ENCODE results near the gene ESR2.

DNA sequence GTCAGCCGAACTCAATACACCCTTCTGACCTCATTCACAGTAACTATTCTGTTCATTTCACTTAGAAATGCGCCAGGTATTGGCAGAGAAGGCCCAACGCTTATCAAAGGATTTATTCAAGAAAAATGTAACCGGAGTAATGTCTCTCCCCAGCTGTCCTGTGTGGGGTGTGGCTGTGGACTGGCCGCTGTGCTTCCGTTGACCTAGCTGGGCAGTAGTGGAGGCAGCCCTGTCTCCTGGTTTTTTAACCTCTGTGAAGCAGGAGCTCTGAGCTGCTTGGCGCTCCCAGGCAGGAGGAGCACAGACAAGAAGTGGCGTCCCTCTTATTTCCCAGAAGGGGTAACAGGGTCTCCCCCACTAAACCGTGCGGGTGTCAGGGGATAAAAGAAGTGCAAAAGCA lies 85.2 kb downstream of the ESR2 start:
- no peak for TF ChIP-seq POLR2AphosphoS5 (IDR thresholded peaks at IDR 0.05; ENCODE audit: low read depth, low read length)
- no peak for TF ChIP-seq HDAC2 (IDR thresholded peaks at IDR 0.05; ENCODE audit: borderline replicate concordance in 1 of 2, low read depth in 2 of 2, low read length in 2 of 2)
- no peak for TF ChIP-seq EGR1 (IDR thresholded peaks at IDR 0.05; ENCODE audit: borderline replicate concordance, low read depth, low read length)
- TF ChIP-seq TBP (IDR thresholded peaks at IDR 0.05; ENCODE audit: low read depth, low read length) = no peak
- no peak for TF ChIP-seq MAFK (IDR thresholded peaks at IDR 0.05; ENCODE audit: low read depth, low read length)
- TF ChIP-seq, protein P1, sequence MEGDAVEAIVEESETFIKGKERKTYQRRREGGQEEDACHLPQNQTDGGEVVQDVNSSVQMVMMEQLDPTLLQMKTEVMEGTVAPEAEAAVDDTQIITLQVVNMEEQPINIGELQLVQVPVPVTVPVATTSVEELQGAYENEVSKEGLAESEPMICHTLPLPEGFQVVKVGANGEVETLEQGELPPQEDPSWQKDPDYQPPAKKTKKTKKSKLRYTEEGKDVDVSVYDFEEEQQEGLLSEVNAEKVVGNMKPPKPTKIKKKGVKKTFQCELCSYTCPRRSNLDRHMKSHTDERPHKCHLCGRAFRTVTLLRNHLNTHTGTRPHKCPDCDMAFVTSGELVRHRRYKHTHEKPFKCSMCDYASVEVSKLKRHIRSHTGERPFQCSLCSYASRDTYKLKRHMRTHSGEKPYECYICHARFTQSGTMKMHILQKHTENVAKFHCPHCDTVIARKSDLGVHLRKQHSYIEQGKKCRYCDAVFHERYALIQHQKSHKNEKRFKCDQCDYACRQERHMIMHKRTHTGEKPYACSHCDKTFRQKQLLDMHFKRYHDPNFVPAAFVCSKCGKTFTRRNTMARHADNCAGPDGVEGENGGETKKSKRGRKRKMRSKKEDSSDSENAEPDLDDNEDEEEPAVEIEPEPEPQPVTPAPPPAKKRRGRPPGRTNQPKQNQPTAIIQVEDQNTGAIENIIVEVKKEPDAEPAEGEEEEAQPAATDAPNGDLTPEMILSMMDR (IDR thresholded peaks at IDR 0.05; ENCODE audit: control extremely low read depth in 1 of 3, insufficient read depth in 1 of 3, low read depth in 1 of 3, low read length in 3 of 3) = no peak
- TF ChIP-seq EZH2 (IDR thresholded peaks at IDR 0.05; ENCODE audit: low read depth, low read length, severe bottlenecking) = no peak
- TF ChIP-seq, protein P2, sequence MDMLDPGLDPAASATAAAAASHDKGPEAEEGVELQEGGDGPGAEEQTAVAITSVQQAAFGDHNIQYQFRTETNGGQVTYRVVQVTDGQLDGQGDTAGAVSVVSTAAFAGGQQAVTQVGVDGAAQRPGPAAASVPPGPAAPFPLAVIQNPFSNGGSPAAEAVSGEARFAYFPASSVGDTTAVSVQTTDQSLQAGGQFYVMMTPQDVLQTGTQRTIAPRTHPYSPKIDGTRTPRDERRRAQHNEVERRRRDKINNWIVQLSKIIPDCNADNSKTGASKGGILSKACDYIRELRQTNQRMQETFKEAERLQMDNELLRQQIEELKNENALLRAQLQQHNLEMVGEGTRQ (IDR thresholded peaks at IDR 0.05; ENCODE audit: low read length) = no peak
- TF ChIP-seq TAF1 (IDR thresholded peaks at IDR 0.05; ENCODE audit: low read depth, low read length) = no peak
- TF ChIP-seq POLR2A (IDR thresholded peaks at IDR 0.05; ENCODE audit: control extremely low read depth in 1 of 2, low read depth in 2 of 2, low read length in 2 of 2) = no peak
- TF ChIP-seq TCF12 (IDR thresholded peaks at IDR 0.05; ENCODE audit: low read depth, low read length) = no peak
- TF ChIP-seq BRCA1 (IDR thresholded peaks at IDR 0.05; ENCODE audit: low read depth, low read length) = no peak
